Large intestine (tissue), 3 donors: ENCODE results near the gene SELENOF. TPM values are rescaled to one million over a fixed set of nuclear protein-coding genes. Genes with fewer than 3 reads are reported as not detected.
A peak's percentile ranks its signal among the peaks of the same experiment; 100 is the strongest.

Experiments
- DNase-seq, 2 donors: peaks; one replicate each; pipeline versions ENCODE4 v3.0.0 to v3.0.0-alpha.2; 2013
- H3K27ac ChIP-seq: one replicate; pipeline ENCODE4 v1.5.1; 2013; ENCODE audit warnings: low read length
- H3K27me3 ChIP-seq: 2 replicates; pipeline ENCODE4 v1.6.1; 2013; ENCODE audit warnings: low read length; ENCODE audit not compliant: control insufficient read depth, insufficient read depth
- H3K36me3 ChIP-seq: 2 replicates; pipeline ENCODE4 v1.6.1; 2013; ENCODE audit warnings: low read length; ENCODE audit not compliant: control insufficient read depth, insufficient read depth
- H3K4me1 ChIP-seq: one replicate; pipeline ENCODE4 v1.6.1; 2013; ENCODE audit warnings: low read length; ENCODE audit not compliant: control insufficient read depth, insufficient read depth
- H3K4me3 ChIP-seq: one replicate; pipeline ENCODE4 v1.5.1; 2013; ENCODE audit warnings: low read length
- H3K9me3 ChIP-seq: one replicate; pipeline ENCODE4 v1.6.1; 2013; ENCODE audit warnings: mild to moderate bottlenecking, low read depth, low read length, moderate library complexity; ENCODE audit not compliant: control insufficient read depth
- WGBS: methylation state at CpG from one replicate; pipeline ENCODE4 v1.1.5; 2013; ENCODE audit warnings: low lambda C conversion rate; ENCODE audit not compliant: insufficient coverage; 5-methylcytosine and 5-hydroxymethylcytosine counted together
- polyA plus RNA-seq: library from polyadenylated mRNA; unstranded; fragments of 120-200 nt; gene quantifications from one replicate; pipeline ENCODE4 v1.2.1, GENCODE V29; 2013

The SELENOF gene
- polyA plus RNA-seq, 1 donor = 214 TPM

DNA sequence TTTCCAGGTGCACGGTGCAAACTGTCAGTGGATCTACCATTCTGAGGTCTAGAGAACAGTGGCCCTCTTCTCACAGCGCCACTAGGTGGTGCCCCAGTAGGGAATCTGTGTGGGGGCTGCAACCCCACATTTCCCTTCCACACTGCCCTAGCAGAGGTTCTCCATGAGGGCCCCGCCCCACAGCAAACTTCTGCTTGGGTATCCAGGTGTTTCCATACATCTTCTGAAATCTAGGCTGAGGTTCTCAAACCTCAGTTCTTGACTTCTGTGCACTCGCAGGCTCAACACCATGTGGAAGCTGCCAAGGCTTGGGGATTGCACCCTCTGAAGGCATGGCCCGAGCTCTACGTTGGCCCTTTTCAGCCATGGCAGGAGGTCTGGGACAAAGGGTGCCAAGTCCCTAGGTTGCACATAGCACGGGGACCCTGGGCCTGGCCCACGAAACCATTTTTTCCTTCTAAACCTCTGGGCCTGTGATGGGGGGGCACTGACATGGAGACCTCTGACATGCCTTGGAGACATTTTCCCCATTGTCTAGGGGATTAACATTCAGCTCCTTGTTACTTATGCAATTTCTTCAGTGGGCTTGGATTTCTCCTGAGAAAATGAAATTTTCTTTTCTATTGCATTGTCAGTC is 10.5 kb upstream of the SELENOF start:
- H3K4me3 ChIP-seq = no peak overlapping the region
- no peak for DNase-seq
- no CpG with 5 or more reads among the region's 8 CpGs for WGBS
- peaks cover 7% of the 10 kb centered on the region for H3K4me1 ChIP-seq
- H3K36me3 ChIP-seq = no peaks in the 10 kb centered on the region
- peaks cover 24% of the 10 kb centered on the region for H3K9me3 ChIP-seq
- H3K27me3 ChIP-seq = no peaks in the 10 kb centered on the region
- no peak overlapping the region for H3K27ac ChIP-seq

DNA sequence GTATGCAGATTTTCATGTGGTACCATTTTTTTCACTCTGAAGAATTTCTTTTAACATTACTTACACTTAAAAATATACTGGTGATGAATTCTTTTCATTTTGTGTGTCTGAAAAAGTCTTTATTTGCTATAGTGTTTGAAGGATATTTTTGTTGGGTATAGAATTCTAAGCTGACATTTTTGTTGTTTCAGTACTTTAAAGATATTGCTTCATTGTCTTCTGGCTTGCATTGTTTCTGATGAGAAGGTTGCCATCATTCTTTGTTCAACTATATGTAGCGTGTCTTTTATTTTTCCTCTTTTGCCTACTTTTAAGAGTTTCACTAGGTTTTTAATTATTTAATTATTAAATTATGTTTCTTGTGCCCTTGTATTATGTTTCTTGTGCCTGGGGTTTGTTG is 8.5 kb upstream of the SELENOF start:
- no peak overlapping the region for H3K27ac ChIP-seq
- no peaks in the 10 kb centered on the region for H3K36me3 ChIP-seq
- WGBS = 100% methylated on average over 1 of the region's 1 CpG
- peaks cover 2% of the 10 kb centered on the region for H3K4me1 ChIP-seq
- DNase-seq = no peak
- no peaks in the 10 kb centered on the region for H3K27me3 ChIP-seq
- peaks cover 24% of the 10 kb centered on the region for H3K9me3 ChIP-seq
- no peak overlapping the region for H3K4me3 ChIP-seq

DNA sequence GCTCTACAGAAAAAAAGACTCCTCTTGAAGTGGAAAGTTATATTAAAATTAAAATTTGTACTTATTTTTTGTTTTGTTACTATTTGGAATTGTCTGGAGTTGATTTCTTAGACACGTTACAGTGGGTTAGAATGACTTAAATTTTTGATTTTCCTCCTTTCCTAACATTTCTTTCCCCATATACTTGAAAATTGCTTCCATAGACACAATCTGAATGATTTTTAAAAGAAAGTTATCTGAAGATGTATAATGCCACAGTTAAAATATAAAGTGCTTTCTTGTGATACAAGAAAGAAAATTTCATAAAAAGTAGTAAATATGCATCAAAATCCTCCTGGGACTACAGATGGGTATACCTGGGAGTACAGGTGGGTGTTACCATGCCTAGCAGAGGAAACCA is 2.8 kb upstream of the SELENOF start:
- 69% methylated on average over 1 of the region's 1 CpG for WGBS
- H3K27me3 ChIP-seq = no peaks in the 10 kb centered on the region
- peak overlapping the region; percentile 93 for H3K27ac ChIP-seq
- no peak for DNase-seq
- H3K4me3 ChIP-seq = peak overlapping the region; percentile 97
- no peaks in the 10 kb centered on the region for H3K36me3 ChIP-seq
- peaks cover 8% of the 10 kb centered on the region for H3K4me1 ChIP-seq
- peaks cover 2% of the 10 kb centered on the region for H3K9me3 ChIP-seq

DNA sequence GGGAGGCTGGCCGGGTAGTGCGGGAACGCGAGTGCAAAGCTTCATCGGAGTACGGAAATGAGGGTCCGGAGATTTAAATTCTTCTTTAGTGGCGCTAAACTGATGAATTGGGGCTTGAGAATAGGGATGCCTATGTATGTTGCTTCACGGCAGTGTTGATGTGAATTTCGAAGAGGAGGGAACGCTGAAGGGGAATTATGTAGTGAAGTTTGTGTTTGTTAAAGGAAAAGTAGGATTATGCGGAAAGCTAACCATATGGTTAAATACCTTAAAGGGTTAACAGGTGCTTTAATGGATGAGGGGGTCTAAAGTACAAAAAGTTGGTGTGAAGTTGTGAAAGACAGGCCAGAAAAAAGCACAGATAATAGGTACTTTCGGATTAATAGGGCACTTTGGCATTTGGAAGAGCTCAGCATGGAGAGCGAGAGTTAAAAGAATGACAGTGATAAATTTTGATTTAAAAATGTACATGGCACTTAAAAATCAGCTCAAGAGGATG is 1.9 kb upstream of the SELENOF start:
- DNase-seq = no peak
- Histone ChIP-seq H3K4me1 (peaks cover 8% of the 10 kb centered on the region), H3K27me3 (no peaks in the 10 kb centered on the region), H3K27ac (peak overlapping the region; percentile 93), H3K9me3 (peaks cover 2% of the 10 kb centered on the region), H3K4me3 (peak overlapping the region; percentile 97), H3K36me3 (no peaks in the 10 kb centered on the region)
- 5% methylated on average over 5 of the region's 14 CpGs for WGBS

DNA sequence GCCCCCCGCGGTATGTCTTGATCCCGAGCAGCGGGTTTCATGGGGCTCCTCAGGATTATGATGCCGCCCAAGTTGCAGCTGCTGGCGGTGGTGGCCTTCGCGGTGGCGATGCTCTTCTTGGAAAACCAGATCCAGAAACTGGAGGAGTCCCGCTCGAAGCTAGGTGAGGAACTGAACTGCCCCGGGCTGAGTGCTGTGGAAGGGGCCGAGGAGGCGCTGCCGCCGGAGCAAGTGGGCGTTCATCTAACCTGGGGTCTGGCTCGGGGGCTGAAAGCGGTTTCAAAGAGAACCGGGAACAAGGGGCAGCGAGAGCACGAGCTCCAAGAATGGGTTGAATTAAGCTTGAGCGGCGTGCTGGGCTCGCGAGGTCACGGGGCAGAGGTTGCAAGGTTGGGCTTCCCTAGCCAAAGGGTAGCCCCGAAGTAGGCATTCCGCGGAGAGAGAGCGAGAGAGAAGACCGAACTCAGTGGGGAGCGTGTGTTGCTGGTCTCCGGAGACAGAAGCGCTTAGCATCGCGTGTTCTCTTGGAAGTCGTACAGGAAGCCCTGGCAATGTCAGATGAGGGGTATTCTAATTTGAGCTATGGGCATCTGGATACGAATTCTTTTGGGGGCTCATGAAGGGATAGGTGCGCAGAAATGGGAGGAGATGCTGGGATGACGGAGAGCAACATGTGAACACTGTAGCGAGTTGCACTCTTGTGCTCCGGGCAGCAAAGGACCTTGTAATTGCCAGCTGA is 1.2 kb upstream of the SELENOF start:
- H3K4me1 ChIP-seq = peaks cover 8% of the 10 kb centered on the region
- H3K36me3 ChIP-seq = no peaks in the 10 kb centered on the region
- H3K27me3 ChIP-seq = no peaks in the 10 kb centered on the region
- H3K27ac ChIP-seq = peak overlapping the region; percentile 93
- H3K4me3 ChIP-seq = peak overlapping the region; percentile 97
- no CpG with 5 or more reads among the region's 43 CpGs for WGBS
- DNase-seq = peak; percentile 48 to 81
- H3K9me3 ChIP-seq = peaks cover 2% of the 10 kb centered on the region

DNA sequence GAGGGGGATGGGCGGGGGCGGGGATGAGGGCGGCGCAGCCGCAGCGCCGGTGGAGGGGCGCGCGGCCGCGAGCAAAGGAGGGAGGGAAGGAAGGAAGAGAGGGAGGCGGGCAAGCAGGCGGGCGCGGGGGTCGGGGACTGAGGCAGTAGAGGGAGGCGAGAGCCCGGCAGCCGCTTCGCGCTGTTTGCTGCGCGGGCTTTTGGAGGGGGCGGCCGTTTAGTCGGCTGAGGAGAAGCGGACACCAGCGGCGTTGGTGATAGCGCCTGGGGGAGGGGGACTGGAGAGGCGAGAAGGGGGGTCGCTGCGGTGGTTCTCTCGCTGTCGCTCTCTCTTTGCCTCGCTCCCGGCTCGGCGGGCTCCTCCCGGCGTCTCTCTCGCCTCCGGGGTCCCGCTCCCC is 673 bp upstream of the SELENOF start, which contains the start of gene HS2ST1:
HS2ST1 (plus strand) TSS at position 35 of the 397 bp plus-strand sequence.
- Histone ChIP-seq H3K4me1 (peaks cover 8% of the 10 kb centered on the region), H3K9me3 (peaks cover 2% of the 10 kb centered on the region), H3K27ac (peak within 1 kb of the TSS; percentile 93), H3K27me3 (no peaks in the 10 kb centered on the region), H3K36me3 (no peaks in the 10 kb centered on the region), H3K4me3 (peak within 1 kb of the TSS; percentile 97)
- no peak for DNase-seq
- WGBS = no CpG with 5 or more reads among the region's 45 CpGs

DNA sequence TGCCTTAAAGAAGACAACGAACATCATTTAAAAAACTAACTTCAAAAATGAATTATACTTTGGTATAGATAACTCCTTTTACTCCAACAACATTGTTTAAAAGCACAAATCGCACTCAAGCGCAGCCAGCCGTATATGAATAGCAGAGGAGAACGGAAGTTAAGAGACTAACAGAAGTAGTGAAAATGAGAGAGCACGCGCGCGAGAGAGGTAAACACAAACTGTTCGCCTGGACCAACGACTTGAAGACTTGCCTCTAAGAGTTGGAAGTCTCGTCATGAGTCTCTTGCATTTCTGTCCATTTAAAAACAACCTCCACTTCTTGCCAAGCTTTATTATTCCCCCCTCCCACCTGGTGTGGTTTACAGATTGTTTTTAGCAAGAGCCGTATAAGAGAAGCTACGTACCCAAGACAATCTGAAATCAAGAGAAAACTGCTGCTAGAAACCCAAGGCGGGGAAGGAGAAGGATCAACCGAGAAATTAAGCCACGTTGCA is 479 bp downstream of the SELENOF start:
- WGBS = 0% methylated on average over 6 of the region's 17 CpGs

DNA sequence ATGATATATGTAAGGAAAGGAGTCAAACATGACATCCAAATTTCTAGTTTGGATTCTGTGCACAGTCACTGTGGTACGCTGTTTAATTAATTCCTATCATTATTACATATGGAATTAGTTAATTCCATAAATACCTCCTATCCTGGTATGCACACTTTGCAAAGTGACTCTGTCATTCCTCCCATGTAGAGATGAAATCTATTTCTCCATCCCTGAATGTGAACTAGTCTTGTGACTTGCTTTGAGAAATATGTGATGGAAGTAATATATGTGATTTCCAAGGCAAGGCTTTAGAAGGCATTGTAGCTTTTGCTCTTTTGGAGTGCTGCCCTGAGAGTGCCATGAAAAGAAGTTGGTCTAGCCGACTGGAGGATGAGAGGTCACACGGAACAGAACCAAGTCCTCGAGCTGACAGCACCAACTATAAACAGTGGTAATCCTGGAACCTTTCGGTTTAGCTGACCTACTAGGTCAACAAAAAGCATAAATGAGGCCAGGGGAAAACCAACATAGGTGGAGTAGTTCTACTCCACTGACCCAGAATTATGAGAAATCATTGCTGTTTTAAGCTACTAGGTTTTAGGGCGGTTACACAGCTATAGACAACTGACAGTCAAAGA is 1.5 kb downstream of the SELENOF start:
- DNase-seq = peak; percentile 7 to 51
- H3K27ac ChIP-seq = no peak overlapping the region
- peaks cover 8% of the 10 kb centered on the region for H3K4me1 ChIP-seq

More for the DNA sequence above, 479 bp downstream of the SELENOF start:
- Histone ChIP-seq H3K27ac (peak overlapping the region; percentile 92), H3K4me3 (peak overlapping the region; percentile 94), H3K36me3 (no peaks in the 10 kb centered on the region), H3K4me1 (peaks cover 8% of the 10 kb centered on the region), H3K27me3 (no peaks in the 10 kb centered on the region), H3K9me3 (peaks cover 2% of the 10 kb centered on the region)
- peak in 1 of 2 donors; percentile 19 for DNase-seq

DNA sequence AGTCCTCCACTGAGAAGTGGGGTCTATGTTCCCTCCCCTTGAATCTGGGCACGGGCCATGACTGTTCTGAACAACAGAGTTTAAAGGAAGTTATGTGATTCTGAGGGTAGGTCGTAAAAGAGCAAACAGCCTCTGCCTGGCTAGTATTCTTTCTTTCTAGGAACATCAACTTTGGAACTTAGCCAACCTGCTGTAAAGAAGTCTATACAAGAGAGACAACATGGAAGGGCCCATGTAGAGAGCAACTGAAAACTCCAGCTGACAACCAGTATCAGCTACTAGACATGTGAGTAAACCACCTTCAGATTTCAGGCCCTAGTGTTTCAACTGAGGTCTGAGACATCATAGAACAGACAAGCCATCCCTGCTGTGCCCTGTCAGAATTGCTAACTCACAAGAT is 7.5 kb downstream of the SELENOF start:
- no CpG with 5 or more reads among the region's 2 CpGs for WGBS

More for the DNA sequence above, 1.5 kb downstream of the SELENOF start:
- Histone ChIP-seq H3K9me3 (peaks cover 2% of the 10 kb centered on the region), H3K4me3 (peak overlapping the region; percentile 94), H3K27me3 (no peaks in the 10 kb centered on the region), H3K36me3 (no peaks in the 10 kb centered on the region)
- WGBS = 67% methylated on average over 1 of the region's 6 CpGs

DNA sequence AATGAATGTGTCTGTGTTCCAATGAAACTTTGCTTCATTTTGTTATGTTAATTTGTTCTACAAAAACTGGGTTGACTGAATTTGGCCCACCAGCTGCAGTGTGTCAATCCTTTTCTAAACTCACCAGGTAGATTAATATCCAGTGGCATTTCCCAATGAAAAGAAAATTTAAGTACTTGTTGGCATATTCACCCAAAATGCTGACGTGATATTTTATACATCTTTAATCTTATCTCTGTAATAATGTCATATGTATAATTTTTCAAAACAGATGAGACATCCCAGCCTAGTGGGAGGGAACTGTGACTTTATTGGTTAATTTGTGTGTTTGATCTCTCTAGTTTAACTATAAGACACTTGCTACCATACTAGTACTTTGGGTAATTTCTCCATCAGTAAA is 8.1 kb downstream of the SELENOF start:
- DNase-seq = no peak
- H3K9me3 ChIP-seq = no peaks in the 10 kb centered on the region
- no peaks in the 10 kb centered on the region for H3K27me3 ChIP-seq
- no peak overlapping the region for H3K4me3 ChIP-seq
- no peak overlapping the region for H3K27ac ChIP-seq
- no peaks in the 10 kb centered on the region for H3K4me1 ChIP-seq
- WGBS = no CpG with 5 or more reads among the region's 1 CpG
- peaks cover 6% of the 10 kb centered on the region for H3K36me3 ChIP-seq

More for the DNA sequence above, 7.5 kb downstream of the SELENOF start:
- no peaks in the 10 kb centered on the region for H3K27me3 ChIP-seq
- H3K36me3 ChIP-seq = peaks cover 5% of the 10 kb centered on the region
- no peak overlapping the region for H3K4me3 ChIP-seq
- H3K27ac ChIP-seq = no peak overlapping the region
- no peaks in the 10 kb centered on the region for H3K4me1 ChIP-seq
- DNase-seq = peak in 1 of 2 donors; percentile 32
- H3K9me3 ChIP-seq = no peaks in the 10 kb centered on the region
